ENCODE results near the gene SLC19A1.

GRCh38 chr21:45545691-45546531 is 3.7 kb upstream of the SLC19A1 start:
- TF ChIP-seq CTCF (IDR thresholded peaks at IDR 0.05) (no peak), POLR2A (IDR thresholded peaks at IDR 0.05) (no peak)

Measured in right lobe of liver (tissue), 4 donors.